Measurements from ENCODE around the gene RC3H1. TPM values are rescaled to one million over a fixed set of nuclear protein-coding genes. Genes with fewer than 3 reads are reported as not detected.

The RC3H1 gene
- total RNA-seq, 6 experiments from 2014 or later: 21.9 to 28.2 (median 23.3) TPM

DNA sequence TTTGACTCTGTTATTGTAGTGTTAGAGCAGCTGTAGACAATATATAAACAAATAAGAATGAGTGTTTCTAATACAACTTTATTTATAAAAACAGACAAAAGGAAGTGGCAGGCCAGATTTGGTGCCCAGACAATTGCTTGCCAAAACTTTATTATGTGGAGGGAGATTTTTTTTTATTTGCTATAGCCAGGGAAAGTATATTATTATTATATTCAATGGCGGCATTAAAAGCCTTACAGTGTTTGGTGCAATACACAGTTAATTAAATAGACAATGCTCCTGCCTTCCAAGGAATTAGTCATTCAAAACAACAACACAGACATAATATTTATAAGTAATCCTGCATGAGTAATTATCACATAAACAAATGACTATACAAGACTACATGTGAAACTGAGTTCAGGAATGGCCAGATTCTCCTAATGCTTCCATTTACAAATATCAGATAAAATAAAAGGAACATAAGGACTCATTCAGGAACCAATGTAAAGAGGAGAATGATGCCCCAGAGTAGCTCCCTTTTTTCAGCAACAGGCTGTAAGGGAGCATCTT lies 10.6 kb upstream of the RC3H1 start:
- DNase-seq: no peak
- TF ChIP-seq, protein P1, sequence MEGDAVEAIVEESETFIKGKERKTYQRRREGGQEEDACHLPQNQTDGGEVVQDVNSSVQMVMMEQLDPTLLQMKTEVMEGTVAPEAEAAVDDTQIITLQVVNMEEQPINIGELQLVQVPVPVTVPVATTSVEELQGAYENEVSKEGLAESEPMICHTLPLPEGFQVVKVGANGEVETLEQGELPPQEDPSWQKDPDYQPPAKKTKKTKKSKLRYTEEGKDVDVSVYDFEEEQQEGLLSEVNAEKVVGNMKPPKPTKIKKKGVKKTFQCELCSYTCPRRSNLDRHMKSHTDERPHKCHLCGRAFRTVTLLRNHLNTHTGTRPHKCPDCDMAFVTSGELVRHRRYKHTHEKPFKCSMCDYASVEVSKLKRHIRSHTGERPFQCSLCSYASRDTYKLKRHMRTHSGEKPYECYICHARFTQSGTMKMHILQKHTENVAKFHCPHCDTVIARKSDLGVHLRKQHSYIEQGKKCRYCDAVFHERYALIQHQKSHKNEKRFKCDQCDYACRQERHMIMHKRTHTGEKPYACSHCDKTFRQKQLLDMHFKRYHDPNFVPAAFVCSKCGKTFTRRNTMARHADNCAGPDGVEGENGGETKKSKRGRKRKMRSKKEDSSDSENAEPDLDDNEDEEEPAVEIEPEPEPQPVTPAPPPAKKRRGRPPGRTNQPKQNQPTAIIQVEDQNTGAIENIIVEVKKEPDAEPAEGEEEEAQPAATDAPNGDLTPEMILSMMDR (IDR thresholded peaks at IDR 0.05): no peak
- H3K27ac Mint-ChIP-seq: no peak overlapping the region
- peaks cover 24% of the 10 kb centered on the region for H3K4me1 Mint-ChIP-seq (ENCODE audit: low read depth)
- no peaks in the 10 kb centered on the region for H3K36me3 Mint-ChIP-seq (ENCODE audit: low read depth)
- no peaks in the 10 kb centered on the region for H3K9me3 Mint-ChIP-seq
- no peaks in the 10 kb centered on the region; the same call in 1 of the 2 replicates for H3K27me3 Mint-ChIP-seq (ENCODE audit: insufficient read depth)
- no peak overlapping the region for H3K4me3 Mint-ChIP-seq

DNA sequence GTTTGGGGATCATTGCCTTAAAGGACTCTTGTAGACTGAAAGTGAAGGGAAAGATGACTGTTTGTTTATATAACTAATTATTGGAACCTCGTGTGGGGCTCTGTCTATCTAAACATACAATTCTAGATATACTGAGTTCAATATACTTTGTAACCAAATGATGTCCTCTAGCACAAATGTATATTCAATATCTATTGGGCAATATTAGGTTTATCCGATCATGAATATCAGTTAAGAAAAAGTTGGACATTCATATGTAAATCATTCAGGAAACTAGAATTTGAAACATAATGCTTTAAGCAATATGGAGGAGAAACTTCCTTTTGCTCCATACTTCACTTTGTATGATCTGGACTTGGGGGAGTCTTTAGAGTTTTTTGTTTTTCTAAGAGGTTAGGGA lies 8.9 kb upstream of the RC3H1 start:
- no peak overlapping the region for H3K27ac Mint-ChIP-seq
- no peak for DNase-seq
- no peaks in the 10 kb centered on the region for H3K9me3 Mint-ChIP-seq
- TF ChIP-seq, protein P1 (IDR thresholded peaks at IDR 0.05): no peak
- no peaks in the 10 kb centered on the region for H3K36me3 Mint-ChIP-seq (ENCODE audit: low read depth)
- peaks cover 24% of the 10 kb centered on the region for H3K4me1 Mint-ChIP-seq (ENCODE audit: low read depth)
- H3K4me3 Mint-ChIP-seq: no peak overlapping the region
- H3K27me3 Mint-ChIP-seq (ENCODE audit: insufficient read depth): no peaks in the 10 kb centered on the region; the same call in 1 of the 2 replicates

DNA sequence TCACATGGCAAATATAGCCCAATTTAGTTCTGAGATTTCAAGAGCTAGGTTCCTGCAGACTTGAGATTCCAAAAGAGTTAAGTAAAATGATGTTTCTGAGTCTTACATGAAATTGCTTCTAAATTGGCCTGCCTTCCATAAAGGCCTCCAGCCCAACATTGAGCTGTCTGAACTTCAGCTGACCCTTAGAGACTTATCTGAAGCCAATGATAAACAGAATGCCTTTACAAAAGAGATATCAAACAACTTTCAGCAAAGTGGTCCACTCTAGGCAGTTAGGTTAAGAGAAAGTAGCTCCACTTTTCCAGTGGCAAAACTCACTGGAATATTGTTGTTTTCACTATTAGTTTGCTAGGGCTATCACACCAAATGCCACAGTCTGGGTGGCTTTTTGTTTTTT lies 6.3 kb upstream of the RC3H1 start:
- H3K36me3 Mint-ChIP-seq (ENCODE audit: low read depth): no peaks in the 10 kb centered on the region
- no peak overlapping the region for H3K4me3 Mint-ChIP-seq
- H3K27ac Mint-ChIP-seq: no peak overlapping the region
- H3K4me1 Mint-ChIP-seq (ENCODE audit: low read depth): peaks cover 25% of the 10 kb centered on the region
- TF ChIP-seq, protein P1 (IDR thresholded peaks at IDR 0.05): no peak
- no peak for DNase-seq
- no peaks in the 10 kb centered on the region for H3K9me3 Mint-ChIP-seq
- no peaks in the 10 kb centered on the region for H3K27me3 Mint-ChIP-seq (ENCODE audit: insufficient read depth)

DNA sequence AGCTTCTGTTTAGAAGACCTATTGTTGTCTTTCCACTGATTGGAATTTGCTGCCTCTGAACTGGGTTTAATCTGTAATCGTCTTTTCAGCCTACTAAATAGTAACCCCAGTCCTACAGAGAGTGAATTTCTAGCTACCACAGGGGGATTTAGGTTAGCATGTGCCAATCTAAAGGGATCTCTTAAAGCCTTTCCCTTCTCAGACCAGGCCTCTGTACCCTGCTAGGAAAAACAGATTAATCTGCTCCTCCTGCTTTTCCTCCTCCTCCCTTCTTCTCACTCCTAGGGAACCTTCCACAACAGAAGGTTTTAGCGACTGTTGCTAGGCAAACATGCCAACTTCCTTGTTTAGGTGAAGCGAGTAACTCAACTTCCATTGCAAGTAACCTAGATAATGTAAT lies 1.3 kb upstream of the RC3H1 start:
- peak overlapping the region; percentile 98 for H3K27ac Mint-ChIP-seq
- no peak for DNase-seq
- peaks cover 32% of the 10 kb centered on the region for H3K4me1 Mint-ChIP-seq (ENCODE audit: low read depth)

DNA sequence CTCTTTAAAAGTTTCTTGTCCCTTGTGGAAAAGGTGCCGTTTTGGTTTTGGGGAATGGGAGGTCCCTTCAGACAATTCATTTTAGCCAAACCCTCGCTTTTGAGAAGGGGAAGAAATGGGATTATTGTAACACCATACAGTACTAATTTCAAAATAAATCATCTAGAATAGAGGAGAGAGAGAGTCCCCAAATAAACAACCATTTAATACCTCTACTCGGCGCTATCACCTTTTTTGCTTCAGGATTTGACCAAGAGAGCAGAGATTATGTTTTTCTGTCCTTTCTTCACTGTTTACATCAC lies 770 bp upstream of the RC3H1 start:
- no peaks in the 10 kb centered on the region for H3K9me3 Mint-ChIP-seq
- peak overlapping the region; percentile 98 for H3K27ac Mint-ChIP-seq
- H3K4me3 Mint-ChIP-seq: peak overlapping the region; percentile 97
- H3K4me1 Mint-ChIP-seq (ENCODE audit: low read depth): peaks cover 35% of the 10 kb centered on the region
- TF ChIP-seq, protein P1 (IDR thresholded peaks at IDR 0.05): no peak
- peaks cover 9% of the 10 kb centered on the region for H3K36me3 Mint-ChIP-seq (ENCODE audit: low read depth)
- H3K27me3 Mint-ChIP-seq (ENCODE audit: insufficient read depth): peaks cover 4% of the 10 kb centered on the region
- DNase-seq: no peak

More for the DNA sequence above, 1.3 kb upstream of the RC3H1 start:
- H3K27me3 Mint-ChIP-seq (ENCODE audit: insufficient read depth): peaks cover 4% of the 10 kb centered on the region
- no peaks in the 10 kb centered on the region for H3K9me3 Mint-ChIP-seq
- peaks cover 9% of the 10 kb centered on the region for H3K36me3 Mint-ChIP-seq (ENCODE audit: low read depth)
- TF ChIP-seq, protein P1 (IDR thresholded peaks at IDR 0.05): no peak
- H3K4me3 Mint-ChIP-seq: peak overlapping the region; percentile 97
